Measurements from ENCODE around the gene DHRS2. TPM values are rescaled to one million over a fixed set of nuclear protein-coding genes. Genes with fewer than 3 reads are reported as not detected.
"Not testable (repeated sequence)": the region's sequence is repeated elsewhere in the genome, so short reads cannot be mapped to it uniquely, and the experiment has no call there.

Gene DHRS2
- total RNA-seq, 1 donor from 2014 or later = under 0.01 TPM

DNA sequence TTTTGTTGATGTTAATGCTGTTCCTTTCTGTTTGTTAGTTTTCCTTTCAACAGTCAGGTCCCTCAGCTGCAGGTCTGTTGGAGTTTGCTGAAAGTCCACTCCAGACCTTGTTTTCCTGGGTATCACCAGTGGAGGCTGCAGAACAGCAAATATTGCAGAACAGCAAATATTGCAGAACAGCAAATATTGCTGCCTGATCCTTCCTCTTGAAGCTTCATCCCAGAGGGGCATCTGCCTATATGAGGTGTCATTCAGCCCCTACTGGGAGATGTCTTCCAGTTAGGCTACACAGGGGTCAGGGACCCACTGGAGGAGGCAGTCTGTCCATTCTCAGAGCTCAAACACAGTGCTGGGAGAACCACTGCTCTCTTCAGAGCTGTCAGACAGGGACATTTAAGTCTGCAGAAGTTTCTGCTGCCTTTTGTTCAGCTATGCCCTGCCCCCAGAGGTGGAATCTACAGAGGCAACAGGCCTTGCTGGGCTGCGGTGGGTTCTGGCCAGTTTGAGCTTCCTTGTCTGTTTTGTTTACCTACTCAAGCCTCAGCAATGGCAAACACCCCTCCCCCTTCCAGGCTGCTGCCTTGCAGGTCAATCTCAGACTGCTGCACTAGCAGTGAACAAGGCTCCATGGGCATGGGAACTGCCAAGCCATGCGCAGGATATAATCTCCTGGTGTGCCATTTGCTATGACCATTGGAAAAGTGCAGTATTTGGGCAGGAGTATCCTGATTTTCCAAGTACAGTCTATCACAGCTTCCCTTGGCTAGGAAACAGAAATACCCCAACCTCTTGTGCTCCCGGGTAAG is 53.7 kb downstream of the DHRS2 start:
- DNase-seq (ENCODE audit: low read depth) = not testable (repeated sequence)

DNA sequence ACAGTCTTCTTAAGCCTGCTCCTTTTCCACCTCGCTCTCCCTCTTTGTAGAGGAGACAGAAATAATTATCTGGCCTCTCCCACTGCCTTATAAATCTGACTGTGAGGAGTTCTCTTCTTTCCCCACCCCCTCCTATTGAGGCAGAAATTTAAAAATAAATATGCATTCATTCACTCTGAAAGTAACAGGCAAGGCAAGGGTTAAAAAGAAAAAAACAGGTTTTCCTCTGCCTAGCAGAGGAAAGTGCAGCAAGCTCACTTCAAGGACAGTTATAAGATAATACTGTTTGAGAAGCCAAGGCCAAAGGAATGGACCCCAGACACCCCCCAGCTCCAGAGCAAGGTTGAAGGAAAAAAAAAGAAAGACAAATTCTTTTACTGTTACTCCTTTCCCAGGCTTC is 56.3 kb downstream of the DHRS2 start:
- no peak for DNase-seq (ENCODE audit: low read depth)

DNA sequence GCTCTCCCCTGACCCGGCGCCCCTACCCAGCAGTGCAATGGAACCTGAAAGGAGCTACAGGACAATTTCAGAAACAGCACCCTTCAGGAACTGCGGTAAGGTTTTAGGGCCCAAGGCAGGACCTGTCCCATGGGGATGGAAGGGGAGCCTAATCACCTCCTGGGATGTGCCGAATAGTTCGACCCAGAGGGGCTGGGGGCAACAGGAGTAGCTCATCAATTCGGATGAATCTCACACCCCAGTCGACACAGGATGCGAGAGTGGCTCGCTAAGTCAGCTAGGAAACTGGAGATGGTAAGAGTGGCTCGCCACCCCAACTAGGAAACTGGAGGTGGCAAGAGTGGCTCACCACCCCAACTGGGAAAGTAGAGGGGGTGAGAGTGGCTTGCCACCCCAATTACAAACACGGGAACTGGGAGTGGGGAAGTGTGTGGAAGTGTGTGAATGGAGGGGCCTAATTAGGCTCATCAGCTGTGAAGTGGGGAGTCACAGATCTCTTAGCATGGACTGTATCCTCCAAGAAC is 57.1 kb downstream of the DHRS2 start:
- no peak for DNase-seq (ENCODE audit: low read depth)

DNA sequence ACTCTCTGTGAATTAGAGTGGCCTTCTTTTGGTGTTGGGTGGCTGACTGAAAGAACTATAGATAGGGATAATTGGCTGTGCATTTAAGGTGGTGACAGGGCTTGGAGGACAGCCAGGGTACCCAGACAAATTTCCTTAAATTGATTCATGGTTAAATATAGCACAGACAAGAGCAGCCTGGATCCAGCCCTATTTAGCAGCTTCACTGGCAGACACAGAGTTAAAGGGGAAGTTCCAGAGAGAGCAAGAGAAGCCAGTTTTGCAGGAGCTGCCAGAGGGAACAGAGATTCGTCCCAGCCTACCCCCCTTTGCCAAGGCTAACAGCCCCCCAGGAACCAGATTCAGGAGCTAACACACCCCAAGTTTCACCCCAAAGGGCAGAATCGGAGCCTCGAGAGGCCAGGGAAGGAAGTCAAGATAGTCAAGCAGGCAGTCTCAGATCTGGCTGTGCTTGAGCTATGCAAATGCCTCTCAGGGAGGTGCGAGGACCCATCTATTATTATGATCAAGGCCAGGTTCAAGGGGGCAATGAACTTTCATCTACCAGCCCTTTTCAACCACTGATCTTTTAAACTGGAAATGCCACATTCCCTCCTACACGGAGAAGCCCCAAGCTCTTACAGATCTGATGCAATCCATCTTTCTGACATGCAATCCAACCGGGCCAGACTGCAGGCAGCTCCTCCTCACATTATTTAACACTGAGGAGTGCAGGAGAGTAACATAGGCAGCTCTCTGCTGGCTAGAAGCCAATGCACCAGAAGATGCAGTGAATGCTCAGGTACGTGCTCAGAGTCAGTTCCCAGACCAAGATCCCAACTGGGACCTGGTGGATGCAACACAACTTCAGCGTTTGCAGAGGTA is 58.2 kb downstream of the DHRS2 start:
- peak; percentile 6 for DNase-seq (ENCODE audit: low read depth)

Other genes starting within 250 kb of the DHRS2 start
- not detected in 2 replicates for gene MYH6, start 228.1 kb upstream of the DHRS2 start, total RNA-seq
- gene MYH7, start 200.7 kb upstream of the DHRS2 start, total RNA-seq = under 0.01 TPM in 1 of 2 replicates, not detected in the other
- 41.5 and 53.0 TPM in 2 replicates for gene NGDN, start 166.7 kb upstream of the DHRS2 start, total RNA-seq
- gene ZFHX2, start 84.6 kb upstream of the DHRS2 start, total RNA-seq = 0.69 and 1.8 TPM in 2 replicates
- 3.6 and 13.5 TPM in 2 replicates for gene THTPA, start 80.1 kb upstream of the DHRS2 start, total RNA-seq
- gene AP1G2, start 68.6 kb upstream of the DHRS2 start, total RNA-seq = 51.2 and 55.9 TPM in 2 replicates
- gene JPH4, start 57.6 kb upstream of the DHRS2 start, total RNA-seq = not detected in 2 replicates

Measured in renal cortical epithelial cell (primary cell).